GM12864 (cell line): Measurements from ENCODE around the gene EPHB1.
"Not testable (repeated sequence)": the region's sequence is repeated elsewhere in the genome, so short reads cannot be mapped to it uniquely, and the experiment has no call there.

Source experiments
- DNase-seq: peaks from one replicate; pipeline ENCODE4 v3.0.0-alpha.2; 2011; ENCODE audit warnings: low read depth
- H3K4me3 ChIP-seq: 2 replicates; pipeline ENCODE4 v1.5.1; 2011; ENCODE audit warnings: mild to moderate bottlenecking, low read depth, low read length, control low read depth
- TF ChIP-seq, protein P1 (sequence below): IDR thresholded peaks from 2 replicates; pipeline ENCODE4 v1.5.1; 2011; ENCODE audit warnings: low read depth, mild to moderate bottlenecking, moderate library complexity, low read length, control low read depth, inconsistent platforms; ENCODE audit errors: missing control alignments

EPHB1 gene

DNA sequence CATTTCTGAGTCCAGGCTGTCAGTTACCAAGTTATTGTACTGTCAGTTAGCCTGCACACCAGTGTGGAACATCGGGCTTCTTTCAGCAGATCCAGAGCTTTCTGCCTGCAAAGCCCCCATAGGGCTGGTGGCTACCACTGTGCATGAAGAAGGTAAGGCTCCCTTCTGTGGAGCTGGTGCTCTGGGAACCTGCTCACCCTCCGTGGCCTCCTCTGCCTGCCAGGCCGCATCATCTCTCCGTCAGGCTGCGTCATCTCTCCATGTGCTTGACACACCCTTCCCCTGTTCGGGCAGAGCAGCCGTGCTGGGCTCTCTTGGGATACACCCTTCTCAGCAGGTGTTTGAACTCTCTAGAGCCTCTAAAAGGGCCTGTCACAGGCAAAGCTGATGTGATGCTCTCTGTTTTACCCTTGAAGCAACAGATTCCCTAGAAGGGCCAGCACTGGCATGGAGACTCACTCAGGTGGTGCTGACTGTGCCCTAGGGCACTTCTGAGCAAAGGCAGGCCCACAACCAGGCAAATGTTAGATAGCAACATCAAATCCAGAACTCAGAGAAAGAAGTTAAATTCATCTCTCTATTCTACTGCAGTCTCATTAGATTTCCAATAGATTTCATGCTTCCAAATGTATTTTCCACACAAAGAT, 261.1 kb downstream of the EPHB1 start:
- TF ChIP-seq, protein P1, sequence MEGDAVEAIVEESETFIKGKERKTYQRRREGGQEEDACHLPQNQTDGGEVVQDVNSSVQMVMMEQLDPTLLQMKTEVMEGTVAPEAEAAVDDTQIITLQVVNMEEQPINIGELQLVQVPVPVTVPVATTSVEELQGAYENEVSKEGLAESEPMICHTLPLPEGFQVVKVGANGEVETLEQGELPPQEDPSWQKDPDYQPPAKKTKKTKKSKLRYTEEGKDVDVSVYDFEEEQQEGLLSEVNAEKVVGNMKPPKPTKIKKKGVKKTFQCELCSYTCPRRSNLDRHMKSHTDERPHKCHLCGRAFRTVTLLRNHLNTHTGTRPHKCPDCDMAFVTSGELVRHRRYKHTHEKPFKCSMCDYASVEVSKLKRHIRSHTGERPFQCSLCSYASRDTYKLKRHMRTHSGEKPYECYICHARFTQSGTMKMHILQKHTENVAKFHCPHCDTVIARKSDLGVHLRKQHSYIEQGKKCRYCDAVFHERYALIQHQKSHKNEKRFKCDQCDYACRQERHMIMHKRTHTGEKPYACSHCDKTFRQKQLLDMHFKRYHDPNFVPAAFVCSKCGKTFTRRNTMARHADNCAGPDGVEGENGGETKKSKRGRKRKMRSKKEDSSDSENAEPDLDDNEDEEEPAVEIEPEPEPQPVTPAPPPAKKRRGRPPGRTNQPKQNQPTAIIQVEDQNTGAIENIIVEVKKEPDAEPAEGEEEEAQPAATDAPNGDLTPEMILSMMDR = no peak
- H3K4me3 ChIP-seq = no peak overlapping the region
- no peak for DNase-seq

DNA sequence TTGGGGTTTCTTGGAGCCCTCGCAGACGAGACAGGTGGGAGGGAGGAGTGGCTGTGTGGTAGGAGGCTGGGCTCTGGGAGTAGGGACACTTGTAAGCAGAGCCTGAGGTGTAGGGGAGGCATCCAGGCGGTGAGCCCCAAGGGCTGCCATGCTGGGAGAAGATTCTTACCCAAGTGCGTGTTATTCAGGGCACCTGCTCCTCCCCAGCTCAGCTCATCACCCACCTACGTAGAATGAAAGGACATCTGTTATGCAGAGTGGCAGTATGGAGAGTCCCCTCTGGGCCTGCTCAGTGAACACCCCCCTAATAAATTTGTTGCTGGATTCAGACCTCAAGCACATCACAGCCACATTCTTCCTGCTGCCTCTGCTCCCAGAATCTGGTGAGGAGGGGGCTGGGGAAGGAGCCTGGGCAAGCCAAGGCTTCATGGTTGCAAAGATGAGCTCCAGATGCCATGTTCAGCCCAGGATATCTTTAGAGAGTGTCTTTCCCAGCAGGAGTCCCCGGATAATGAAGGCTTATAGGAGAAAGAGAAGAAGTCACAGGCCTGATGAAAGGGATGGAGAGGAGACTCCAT, 261.8 kb downstream of the EPHB1 start:
- no peak for DNase-seq
- TF ChIP-seq, protein P1 = no peak

DNA sequence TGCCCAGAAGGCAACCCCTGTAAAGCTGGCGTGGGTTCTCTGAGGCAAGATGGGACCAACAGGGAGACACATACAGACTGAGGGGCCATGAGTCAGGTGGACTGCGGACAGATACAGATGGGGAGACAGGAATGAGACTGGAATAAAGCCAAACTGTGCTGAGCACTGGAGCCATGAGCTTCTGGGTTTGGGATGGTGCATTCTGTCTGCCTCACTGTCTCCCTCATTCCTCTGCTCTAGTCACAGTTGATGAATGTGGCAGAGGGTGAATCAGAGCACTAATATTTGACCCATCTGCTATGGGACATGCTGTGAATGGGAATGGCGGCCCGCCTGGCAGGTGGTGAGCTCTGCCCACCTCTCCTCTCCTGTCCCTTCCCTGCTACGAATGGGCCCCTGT, 262.9 kb downstream of the EPHB1 start:
- H3K4me3 ChIP-seq = no peak overlapping the region
- TF ChIP-seq, protein P1 = no peak
- no peak for DNase-seq

More for the DNA sequence above, 261.8 kb downstream of the EPHB1 start:
- H3K4me3 ChIP-seq = no peak overlapping the region

DNA sequence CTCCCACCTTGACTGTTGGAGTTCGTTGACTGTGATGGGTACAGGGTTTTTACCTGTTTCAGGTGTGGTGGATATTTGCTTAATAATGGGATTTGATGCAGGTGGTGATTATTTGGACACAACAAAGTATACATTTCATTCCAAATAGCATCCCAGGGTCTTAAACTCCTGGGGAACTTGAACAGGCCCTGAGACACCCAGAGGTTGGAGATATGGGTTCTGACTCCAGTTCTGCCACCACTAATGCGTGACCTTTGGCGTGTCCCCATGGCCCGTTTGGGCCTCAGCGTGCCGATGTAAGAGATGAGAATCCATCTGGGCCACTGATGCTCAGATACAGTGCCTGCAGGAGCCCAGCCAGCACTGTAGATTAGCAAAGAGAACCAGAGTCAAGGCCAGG, 264.5 kb downstream of the EPHB1 start:
- no peak overlapping the region for H3K4me3 ChIP-seq
- no peak for DNase-seq
- TF ChIP-seq, protein P1 = no peak

DNA sequence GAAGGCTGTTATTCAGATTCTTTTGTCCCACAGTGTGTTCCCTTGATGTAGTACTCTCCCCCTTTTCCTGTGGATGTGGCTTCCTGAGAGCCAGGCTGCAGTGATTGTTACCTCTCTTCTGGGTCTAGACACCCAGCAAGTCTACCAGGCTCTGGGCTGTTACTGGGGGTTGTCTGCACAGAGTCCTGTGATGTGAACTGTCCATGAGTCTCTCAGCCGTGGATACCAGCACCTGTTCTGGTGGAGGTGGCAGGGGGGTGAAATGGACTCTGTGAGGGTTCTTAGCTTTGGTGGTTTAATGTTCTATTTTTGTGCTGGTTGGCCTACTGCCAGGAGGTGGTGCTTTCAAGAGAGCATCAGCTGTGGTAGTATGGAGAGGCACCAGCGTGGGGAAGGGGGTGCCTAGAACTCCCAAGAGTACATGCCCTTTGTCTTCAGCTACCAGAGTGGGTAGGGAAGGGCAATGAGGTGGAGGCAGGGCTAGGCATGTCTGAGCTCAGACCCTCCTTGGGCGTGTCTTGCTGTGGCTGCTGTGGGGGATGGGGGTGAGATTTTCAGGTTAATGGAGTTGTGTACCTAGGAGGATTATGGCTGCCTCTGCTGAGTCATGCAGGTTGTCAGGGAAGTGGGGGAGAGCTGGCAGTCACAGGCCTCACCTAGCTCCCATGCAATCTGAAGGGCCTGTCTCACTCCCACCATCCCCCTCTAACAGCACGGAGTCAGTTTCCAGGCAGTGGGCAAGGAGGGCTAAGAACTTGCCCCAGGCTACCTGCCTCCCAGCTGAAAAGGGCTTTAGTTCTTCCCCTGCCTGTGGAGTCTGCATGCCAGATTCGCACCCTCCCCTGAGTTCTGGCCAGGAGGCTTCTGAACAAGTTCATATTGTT, 272.0 kb downstream of the EPHB1 start:
- DNase-seq, H3K4me3 ChIP-seq: not testable (repeated sequence)

DNA sequence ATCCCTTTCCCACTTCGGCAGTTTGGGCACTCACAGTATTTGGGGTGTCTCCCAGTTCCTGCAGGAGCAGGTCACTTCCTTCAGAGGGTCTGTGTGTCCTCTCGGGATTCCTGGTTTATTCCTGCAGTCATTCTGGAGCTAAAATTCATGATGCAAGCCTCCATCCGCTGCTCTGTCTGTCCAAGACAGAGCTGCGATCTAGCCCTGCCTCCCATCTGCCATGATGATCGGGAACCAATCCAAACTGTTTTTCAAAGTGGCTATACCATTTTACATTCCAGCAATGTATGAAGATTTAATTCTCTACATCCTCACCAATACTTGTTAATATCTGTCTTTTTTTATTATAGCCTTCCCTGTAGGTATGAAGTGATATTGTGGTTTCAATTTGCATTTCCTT, 273.0 kb downstream of the EPHB1 start:
- TF ChIP-seq, protein P1 = no peak
- no peak overlapping the region for H3K4me3 ChIP-seq
- no peak for DNase-seq

DNA sequence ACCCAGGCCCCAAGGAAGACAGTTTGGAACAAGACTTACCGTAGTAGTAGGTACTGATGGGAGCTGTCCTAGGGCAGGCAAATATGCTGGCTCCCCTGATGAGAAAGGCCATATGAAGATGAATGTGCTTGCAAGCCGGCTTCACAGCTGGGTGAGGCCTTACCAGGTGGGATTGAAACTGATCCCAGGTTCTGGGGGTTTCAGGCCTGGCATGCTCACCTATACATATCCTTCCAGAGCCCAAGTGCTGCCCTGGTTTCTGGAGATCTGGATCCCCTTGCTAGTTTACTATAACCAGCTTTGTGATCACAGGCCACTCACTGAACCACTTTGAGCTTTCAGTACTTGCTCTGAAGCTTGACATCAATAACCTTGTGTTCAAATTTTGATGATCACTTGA, 274.3 kb downstream of the EPHB1 start:
- TF ChIP-seq, protein P1 = no peak
- no peak overlapping the region for H3K4me3 ChIP-seq
- no peak for DNase-seq
